ENCODE measurements around the gene SLC2A1.
A peak's percentile ranks its signal among the peaks of the same experiment; 100 is the strongest.

Gene SLC2A1

GRCh38 chr1:42958488-42959319, at the start of gene SLC2A1:
SLC2A1 (minus strand) TSS chr1:42958868; CDS start chr1:42958651, 217 bp downstream.
- DNase-seq: peak; percentile 96

DNA sequence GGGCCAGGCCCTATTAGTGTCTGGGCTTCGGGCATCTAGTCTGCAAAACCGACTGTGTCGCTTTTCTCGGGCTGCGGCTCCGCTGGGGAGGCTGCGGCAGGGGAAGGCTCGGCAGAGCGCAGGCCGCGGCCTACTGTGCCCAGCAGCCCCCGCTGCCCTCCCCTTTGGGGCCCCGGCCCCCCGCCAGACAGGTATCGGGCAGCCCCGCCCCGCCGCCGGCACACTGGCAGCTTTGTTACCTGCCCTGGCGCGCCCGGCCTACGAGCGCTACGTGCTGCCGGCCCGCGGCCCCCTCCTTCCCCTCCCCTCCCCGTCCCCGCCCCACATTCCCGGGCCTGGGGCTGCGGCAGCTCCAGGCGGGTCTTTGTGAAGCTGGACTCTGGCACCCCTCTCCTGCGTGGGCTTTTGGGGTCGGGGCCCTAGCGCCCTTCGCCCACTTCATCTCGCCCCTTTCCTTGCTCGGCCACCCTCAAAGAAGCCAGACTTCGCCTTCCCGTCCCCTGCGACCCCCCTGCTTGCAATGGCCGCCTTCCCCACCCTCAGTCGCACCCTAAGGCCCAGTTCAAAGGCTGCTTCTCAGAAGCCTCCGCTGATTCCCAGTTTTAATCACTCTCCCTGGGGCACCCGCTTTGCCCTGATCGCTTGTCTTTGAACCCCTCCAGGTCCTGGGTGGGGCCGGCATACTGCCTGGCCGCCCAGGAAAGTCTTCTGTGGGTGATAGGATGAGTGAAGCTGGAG, 48.9 kb upstream of the SLC2A1 start:
- no peak for DNase-seq

- no peak for DNase-seq
Observed at GRCh38 chr1:43005460-43006361, 47.0 kb upstream of the SLC2A1 start.

DNA sequence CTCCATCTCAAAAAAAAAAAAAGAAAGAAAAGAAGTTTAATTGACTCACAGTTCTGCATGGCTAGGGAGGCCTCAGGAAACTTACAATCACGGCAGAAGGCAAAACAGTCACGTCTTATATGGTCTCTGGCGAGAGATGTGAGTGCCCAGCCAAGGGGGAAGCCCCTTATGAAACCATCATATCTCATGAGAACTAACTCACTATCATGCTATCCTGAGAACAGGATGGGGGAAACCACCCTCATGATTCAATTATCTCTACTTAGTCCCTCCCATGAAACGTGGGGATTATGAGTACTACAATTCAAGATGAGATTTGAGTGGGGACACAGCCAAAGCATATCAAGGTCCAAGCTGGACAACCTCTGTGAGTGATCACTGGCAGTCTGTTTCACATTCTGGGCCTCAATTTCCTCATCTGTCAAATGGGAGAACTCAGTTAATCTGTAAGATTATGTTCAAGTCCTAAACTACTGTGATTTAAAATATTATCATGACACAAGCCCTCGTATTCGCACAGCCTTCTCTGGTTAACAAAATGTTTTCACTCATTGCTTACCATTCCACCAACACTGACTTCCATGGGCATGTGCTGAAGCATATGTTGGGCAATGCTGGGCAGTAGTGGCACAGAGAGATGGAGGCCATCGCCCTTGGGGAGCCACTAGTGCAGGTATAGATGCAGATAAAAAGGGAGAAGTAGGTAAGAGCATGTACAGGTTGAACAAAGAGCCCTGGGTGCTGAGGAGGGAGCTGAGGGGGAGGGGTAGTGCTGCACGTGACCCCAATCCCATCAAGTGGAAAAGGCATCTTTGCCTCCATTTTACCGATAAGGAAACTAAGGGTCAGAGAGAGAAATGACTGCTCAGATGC, 46.2 kb upstream of the SLC2A1 start:
- DNase-seq: no peak

- DNase-seq: no peak
Observed at GRCh38 chr1:43002766-43003165, 44.1 kb upstream of the SLC2A1 start.

GRCh38 chr1:43002116-43002515, 43.4 kb upstream of the SLC2A1 start:
- DNase-seq: no peak

GRCh38 chr1:43001434-43001833, 42.8 kb upstream of the SLC2A1 start:
- no peak for DNase-seq

GRCh38 chr1:43000271-43000670, 41.6 kb upstream of the SLC2A1 start:
- no peak for DNase-seq

DNA sequence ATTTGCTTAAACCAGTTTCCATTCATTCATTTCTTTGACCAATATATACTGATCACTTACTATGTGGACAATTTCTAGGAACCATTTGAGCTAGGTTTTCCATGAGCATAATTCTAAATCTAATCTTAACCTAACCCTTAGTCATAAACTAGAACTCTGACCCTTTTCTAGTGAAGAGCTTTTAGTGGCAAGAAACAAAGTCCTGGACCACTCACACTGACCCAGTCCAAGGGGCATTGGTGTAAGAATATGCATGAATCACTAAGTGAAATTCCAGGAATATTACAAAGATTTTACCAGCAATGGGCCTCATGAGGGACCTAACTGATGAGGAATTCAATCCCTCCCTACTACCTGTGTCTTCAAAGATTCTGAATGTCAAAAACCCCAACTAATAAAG, 40.6 kb upstream of the SLC2A1 start:
- DNase-seq: no peak

- DNase-seq: no peak
Observed at GRCh38 chr1:42998386-42998785, 39.7 kb upstream of the SLC2A1 start.

- no peak for DNase-seq
Observed at GRCh38 chr1:42996384-42996970, 37.8 kb upstream of the SLC2A1 start.

DNA sequence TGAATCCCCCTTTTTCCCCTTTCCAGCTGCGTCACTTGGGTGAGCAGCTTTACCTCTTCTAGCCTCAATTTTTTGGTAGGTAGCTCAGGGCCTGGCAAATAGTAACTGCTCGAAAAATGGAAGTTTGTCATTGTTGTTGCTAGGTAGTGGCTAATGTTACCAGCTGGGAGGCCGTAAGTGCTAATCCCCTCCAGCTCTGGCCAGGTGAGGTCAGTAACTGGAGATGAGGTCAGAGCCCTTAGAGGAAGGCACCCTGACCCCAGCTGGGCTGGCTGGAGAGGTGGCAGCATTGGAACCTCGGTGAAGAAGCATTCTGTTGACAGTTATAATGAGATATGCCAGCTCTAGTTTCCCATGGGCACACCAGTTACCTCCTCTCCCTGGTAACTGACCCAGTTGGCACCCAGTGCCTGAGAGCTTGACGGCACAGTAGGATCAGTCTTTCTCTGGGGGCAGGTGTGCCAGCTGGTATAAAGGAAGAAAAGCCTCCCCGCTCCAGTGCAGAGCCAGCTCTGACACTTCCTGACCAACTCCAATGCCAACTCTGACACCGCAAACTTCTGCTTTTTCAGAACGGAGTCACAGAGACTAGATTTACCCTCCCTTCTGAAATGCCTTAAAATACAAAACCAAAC, 35.0 kb upstream of the SLC2A1 start:
- no peak for DNase-seq

GRCh38 chr1:42992054-42992571, 33.4 kb upstream of the SLC2A1 start:
- DNase-seq: no peak

GRCh38 chr1:42990757-42991346, 32.2 kb upstream of the SLC2A1 start:
- no peak for DNase-seq

GRCh38 chr1:42983693-42984092, 25.0 kb upstream of the SLC2A1 start:
- no peak for DNase-seq

- DNase-seq: no peak
Observed at GRCh38 chr1:42983253-42983652, 24.6 kb upstream of the SLC2A1 start.

DNA sequence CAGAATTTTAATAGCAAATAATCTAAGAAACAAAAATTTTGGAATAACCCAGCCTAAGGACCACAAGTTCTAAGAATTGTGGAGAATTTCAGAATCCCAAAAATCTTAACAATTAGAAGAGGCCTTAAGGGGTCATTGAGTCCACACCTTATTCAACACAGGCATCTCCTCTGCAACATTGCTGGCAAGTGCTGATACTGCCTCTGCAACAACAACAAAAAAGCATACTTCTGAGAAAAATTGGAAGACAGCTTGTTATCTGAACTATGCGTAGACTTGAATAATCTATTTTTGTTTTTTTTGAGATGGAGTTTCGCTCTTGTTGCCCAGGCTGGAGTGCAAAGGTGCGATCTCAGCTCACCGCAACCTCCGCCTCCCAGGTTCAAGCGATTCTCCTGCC, 24.0 kb upstream of the SLC2A1 start:
- DNase-seq: no peak

DNA sequence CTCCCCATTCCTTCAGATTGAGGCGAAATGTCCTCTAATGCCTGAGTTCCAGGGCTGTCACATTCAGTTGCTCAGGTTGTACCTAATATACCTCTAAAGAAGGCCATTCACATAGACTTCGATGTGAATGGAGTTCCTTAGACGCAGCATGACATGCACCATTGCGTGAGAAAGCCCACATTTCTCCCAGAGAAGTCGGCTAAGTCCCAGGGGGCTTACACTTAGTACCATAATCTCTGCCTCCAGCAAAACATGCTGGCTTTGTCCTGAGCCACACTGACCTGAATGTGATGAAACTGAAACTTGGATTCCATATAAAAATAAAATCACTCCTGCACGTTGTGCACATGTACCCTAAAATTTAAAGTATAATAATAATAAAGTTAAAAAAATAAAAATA, 23.2 kb upstream of the SLC2A1 start:
- no peak for DNase-seq

- DNase-seq: no peak
Observed at GRCh38 chr1:42981255-42981805, 22.7 kb upstream of the SLC2A1 start.

Data from activated CD8-positive, alpha-beta memory T cell treated with anti-CD3 and anti-CD28 coated beads for 24 hours (primary cell).